ENCODE data around the gene NHLRC2. TPM values are rescaled to one million over a fixed set of nuclear protein-coding genes. Genes with fewer than 3 reads are reported as not detected.

Gene NHLRC2
- total and polyA plus RNA-seq, 2 donors from 2014 or later = 4.5 to 40.8 TPM

DNA sequence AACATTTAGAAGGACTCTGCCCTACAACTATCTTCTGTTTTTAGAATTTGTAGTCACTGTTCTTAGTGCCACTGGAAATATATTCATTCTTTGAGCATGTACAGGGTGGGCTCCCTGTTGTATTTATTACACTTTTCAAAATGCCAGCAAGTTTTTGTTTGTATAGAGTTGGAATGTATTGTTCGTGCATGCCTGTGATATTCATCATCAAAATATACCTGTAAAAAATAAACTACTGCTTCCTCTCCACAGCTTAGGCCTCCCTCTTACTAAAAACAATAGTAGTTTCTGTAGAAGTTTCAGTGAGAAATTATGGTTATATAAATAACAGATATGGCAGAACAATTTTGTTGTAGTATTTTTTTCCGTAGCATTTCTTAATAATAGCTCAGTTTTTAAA lies 61.6 kb downstream of the NHLRC2 start:
- Histone ChIP-seq H3K27ac (ENCODE audit: low read depth in 2 of 2, low read length in 2 of 2) (no peak overlapping the region), H3K27me3 (ENCODE audit: control insufficient read depth, insufficient read depth, low read length) (no peaks in the 10 kb centered on the region), H3K9me3 (ENCODE audit: control insufficient read depth in 2 of 3, insufficient read depth in 1 of 3, low read length in 3 of 3) (no peaks in the 10 kb centered on the region), H3K4me3 (ENCODE audit: low read length in 3 of 3) (no peak overlapping the region), H3K9ac (ENCODE audit: low read length in 3 of 3) (no peak overlapping the region), H3K36me3 (ENCODE audit: control insufficient read depth in 2 of 3, insufficient read depth in 3 of 3, low read length in 3 of 3) (no peaks in the 10 kb centered on the region), H3K4me1 (ENCODE audit: control insufficient read depth in 2 of 3, insufficient read depth in 2 of 3, low read depth in 1 of 3, low read length in 3 of 3) (no peaks in the 10 kb centered on the region)
- intact Hi-C loops (cut with DNase I) = no loop called here
- TF ChIP-seq, protein P1, sequence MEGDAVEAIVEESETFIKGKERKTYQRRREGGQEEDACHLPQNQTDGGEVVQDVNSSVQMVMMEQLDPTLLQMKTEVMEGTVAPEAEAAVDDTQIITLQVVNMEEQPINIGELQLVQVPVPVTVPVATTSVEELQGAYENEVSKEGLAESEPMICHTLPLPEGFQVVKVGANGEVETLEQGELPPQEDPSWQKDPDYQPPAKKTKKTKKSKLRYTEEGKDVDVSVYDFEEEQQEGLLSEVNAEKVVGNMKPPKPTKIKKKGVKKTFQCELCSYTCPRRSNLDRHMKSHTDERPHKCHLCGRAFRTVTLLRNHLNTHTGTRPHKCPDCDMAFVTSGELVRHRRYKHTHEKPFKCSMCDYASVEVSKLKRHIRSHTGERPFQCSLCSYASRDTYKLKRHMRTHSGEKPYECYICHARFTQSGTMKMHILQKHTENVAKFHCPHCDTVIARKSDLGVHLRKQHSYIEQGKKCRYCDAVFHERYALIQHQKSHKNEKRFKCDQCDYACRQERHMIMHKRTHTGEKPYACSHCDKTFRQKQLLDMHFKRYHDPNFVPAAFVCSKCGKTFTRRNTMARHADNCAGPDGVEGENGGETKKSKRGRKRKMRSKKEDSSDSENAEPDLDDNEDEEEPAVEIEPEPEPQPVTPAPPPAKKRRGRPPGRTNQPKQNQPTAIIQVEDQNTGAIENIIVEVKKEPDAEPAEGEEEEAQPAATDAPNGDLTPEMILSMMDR (IDR thresholded peaks at IDR 0.05; ENCODE audit: borderline replicate concordance, extremely low read depth, insufficient read depth) = no peak
- FAIRE-seq (no peak), DNase-seq (no peak)

DNA sequence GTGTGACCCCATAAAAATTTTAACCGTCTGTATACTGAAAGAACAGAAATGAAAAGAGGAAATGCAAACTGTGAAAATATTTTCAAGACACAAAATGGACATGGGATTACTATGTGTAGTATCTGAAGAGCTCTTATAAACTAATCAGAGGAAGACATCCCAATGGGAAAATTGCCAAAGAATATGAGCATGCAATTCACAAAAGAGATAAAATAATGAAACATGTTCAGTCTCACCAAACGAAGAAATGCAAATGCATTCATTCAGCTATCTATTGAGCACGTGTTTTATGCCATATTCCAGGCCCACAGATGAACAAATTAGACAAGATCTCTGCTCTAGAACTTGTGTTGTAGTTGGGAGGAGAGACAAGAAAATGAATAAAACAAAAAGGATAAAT lies 63.2 kb downstream of the NHLRC2 start:
- FAIRE-seq (no peak), DNase-seq (no peak)
- Histone ChIP-seq H3K27me3 (ENCODE audit: control insufficient read depth, insufficient read depth, low read length) (no peaks in the 10 kb centered on the region), H3K9me3 (ENCODE audit: control insufficient read depth in 2 of 3, insufficient read depth in 1 of 3, low read length in 3 of 3) (no peaks in the 10 kb centered on the region), H3K4me3 (ENCODE audit: low read length in 3 of 3) (no peak overlapping the region), H3K36me3 (ENCODE audit: control insufficient read depth in 2 of 3, insufficient read depth in 3 of 3, low read length in 3 of 3) (no peaks in the 10 kb centered on the region), H3K27ac (ENCODE audit: low read depth in 2 of 2, low read length in 2 of 2) (no peak overlapping the region), H3K4me1 (ENCODE audit: control insufficient read depth in 2 of 3, insufficient read depth in 2 of 3, low read depth in 1 of 3, low read length in 3 of 3) (peaks cover 0 to 2% (median 0%) of the 10 kb centered on the region in 3 donors), H3K9ac (ENCODE audit: low read length in 3 of 3) (no peak overlapping the region)
- intact Hi-C loops (cut with DNase I) = no loop called here
- TF ChIP-seq, protein P1 (IDR thresholded peaks at IDR 0.05; ENCODE audit: borderline replicate concordance, extremely low read depth, insufficient read depth) = no peak

DNA sequence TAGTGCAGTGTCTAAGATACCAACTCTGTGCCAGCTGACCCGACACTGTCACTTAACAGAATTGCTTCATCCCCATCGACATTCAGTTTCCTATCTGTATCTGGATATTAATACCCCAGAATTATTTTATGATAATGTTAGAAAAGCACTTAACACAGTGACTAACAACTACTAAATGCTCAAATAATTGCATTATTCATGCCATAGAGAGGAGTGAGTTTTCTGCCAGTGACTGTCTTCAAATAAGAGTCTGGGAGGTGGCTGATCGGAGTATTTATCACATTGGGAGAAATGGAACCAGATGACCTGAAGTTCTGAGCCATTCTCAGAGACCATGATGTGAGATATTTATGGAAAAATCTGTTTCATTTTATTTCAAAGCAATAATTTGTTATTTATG lies 65.7 kb downstream of the NHLRC2 start:
- H3K36me3 ChIP-seq (ENCODE audit: control insufficient read depth in 2 of 3, insufficient read depth in 3 of 3, low read length in 3 of 3) = no peaks in the 10 kb centered on the region
- peaks cover 0 to 2% (median 0%) of the 10 kb centered on the region in 3 donors for H3K4me1 ChIP-seq (ENCODE audit: control insufficient read depth in 2 of 3, insufficient read depth in 2 of 3, low read depth in 1 of 3, low read length in 3 of 3)
- intact Hi-C loops (cut with DNase I) = no loop called here
- no peak overlapping the region for H3K27ac ChIP-seq (ENCODE audit: low read depth in 2 of 2, low read length in 2 of 2)
- DNase-seq = no peak
- H3K9me3 ChIP-seq (ENCODE audit: control insufficient read depth in 2 of 3, insufficient read depth in 1 of 3, low read length in 3 of 3) = peaks cover 0 to 7% (median 0%) of the 10 kb centered on the region in 3 donors
- FAIRE-seq = no peak
- no peak overlapping the region for H3K9ac ChIP-seq (ENCODE audit: low read length in 3 of 3)
- TF ChIP-seq, protein P1 (IDR thresholded peaks at IDR 0.05; ENCODE audit: borderline replicate concordance, extremely low read depth, insufficient read depth) = no peak
- H3K4me3 ChIP-seq (ENCODE audit: low read length in 3 of 3) = no peak overlapping the region
- no peaks in the 10 kb centered on the region for H3K27me3 ChIP-seq (ENCODE audit: control insufficient read depth, insufficient read depth, low read length)

DNA sequence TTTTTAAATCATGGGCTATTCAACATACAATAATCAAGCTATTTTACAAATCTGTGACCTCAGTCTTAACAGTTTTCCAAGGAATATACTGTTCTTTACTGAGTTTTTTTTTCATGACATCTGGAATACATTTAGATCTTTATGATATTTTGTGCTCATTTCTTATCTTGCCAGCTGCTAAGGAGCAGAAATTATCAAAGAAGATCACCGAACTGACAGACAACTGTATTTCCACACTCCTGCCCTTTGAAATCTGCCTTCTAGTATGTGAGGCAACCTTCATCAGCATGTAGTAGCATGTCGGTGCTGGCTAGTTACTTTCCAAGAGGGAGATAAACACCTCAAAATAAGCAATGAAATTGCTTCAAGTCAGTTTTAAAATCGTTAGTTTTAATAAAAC lies 66.4 kb downstream of the NHLRC2 start:
- peaks cover 0 to 2% (median 0%) of the 10 kb centered on the region in 3 donors for H3K4me1 ChIP-seq (ENCODE audit: control insufficient read depth in 2 of 3, insufficient read depth in 2 of 3, low read depth in 1 of 3, low read length in 3 of 3)
- H3K9me3 ChIP-seq (ENCODE audit: control insufficient read depth in 2 of 3, insufficient read depth in 1 of 3, low read length in 3 of 3) = peaks cover 0 to 10% (median 0%) of the 10 kb centered on the region in 3 donors
- H3K27me3 ChIP-seq (ENCODE audit: control insufficient read depth, insufficient read depth, low read length) = no peaks in the 10 kb centered on the region
- H3K36me3 ChIP-seq (ENCODE audit: control insufficient read depth in 2 of 3, insufficient read depth in 3 of 3, low read length in 3 of 3) = no peaks in the 10 kb centered on the region
- FAIRE-seq = no peak
- DNase-seq = no peak
- H3K9ac ChIP-seq (ENCODE audit: low read length in 3 of 3) = no peak overlapping the region
- TF ChIP-seq, protein P1 (IDR thresholded peaks at IDR 0.05; ENCODE audit: borderline replicate concordance, extremely low read depth, insufficient read depth) = no peak
- no peak overlapping the region for H3K4me3 ChIP-seq (ENCODE audit: low read length in 3 of 3)
- intact Hi-C loops (cut with DNase I) = no loop called here
- H3K27ac ChIP-seq (ENCODE audit: low read depth in 2 of 2, low read length in 2 of 2) = no peak overlapping the region

Measured in kidney (tissue), 14 donors.